HCT116 (cell line): Measurements from ENCODE around the gene TMEM266. TPM values are rescaled to one million over a fixed set of nuclear protein-coding genes. Genes with fewer than 3 reads are reported as not detected.

Experiments
- ATAC-seq: fragments of 200-7000 bp; cut with Tn5 transposase; 2 replicates; pipeline ENCODE4 v1.9.1; 2020; ENCODE audit warnings: mild to moderate bottlenecking, moderate library complexity
- BruUV-seq: library from RNA; stranded (reverse); fragments of 400-500 nt; replicated peaks from 2 replicates; lab custom pipeline; 2021; lab: Mats Ljungman, UMichigan
- CTCF ChIA-PET: fragments of 300-600 bp; sonication (Branson Sonifier 250); formaldehyde crosslinking; loops from one replicate; lab custom pipeline; 2021; ENCODE audit warnings: antibody characterized with exemption; lab: Charles Lee
- POLR2A ChIA-PET: fragments of 300-600, 350-600 bp; sonication (Branson Sonifier 250); formaldehyde crosslinking; loops from one replicate; lab custom pipeline; 2021; ENCODE audit warnings: antibody characterized with exemption; lab: Charles Lee
- RAD21 ChIA-PET, 2 experiments: fragments of 300-600 bp; sonication (Branson Sonifier 250); formaldehyde crosslinking; loops; one replicate each; lab custom pipeline; 2023; ENCODE audit warnings: low total read pairs in 2 of 2; ENCODE audit not compliant: uncharacterized antibody in 2 of 2, unreplicated experiment in 2 of 2, low non-redundant PET in 1 of 2; lab: Charles Lee
- DNase-seq: peaks from one replicate; pipeline ENCODE4 v3.0.0-alpha.2; 2010; ENCODE audit warnings: low read depth, low spot score
- H2AFZ ChIP-seq: fragments of 200-600 bp; shearing (Covaris generic), sonication (generic); 2 replicates; pipeline ENCODE4 v1.6.1; 2017; ENCODE audit warnings: low read depth, mixed run types, mixed read lengths, antibody characterized with exemption, low read length; ENCODE audit not compliant: poor library complexity, severe bottlenecking
- H3K27ac ChIP-seq: 2 replicates; pipeline ENCODE4 v1.5.1; 2012; ENCODE audit warnings: low read depth, low read length
- H3K27me3 ChIP-seq: fragments of 200-600 bp; sonication (generic); 2 replicates; pipeline ENCODE4 v1.6.1; 2016; ENCODE audit warnings: mixed run types, low read length, mixed read lengths; ENCODE audit not compliant: insufficient read depth
- H3K36me3 ChIP-seq, 2 experiments: fragments of 200-500 bp in 1 of 2; fragments of 200-600 bp in 1 of 2; sonication (Bioruptor generic) in 1 of 2; sonication (generic) in 1 of 2; 2 replicates each; pipeline versions ENCODE4 v1.5.1 to v1.6.1; 2014 to 2016; ENCODE audit warnings: low read length in 2 of 2, inconsistent platforms in 1 of 2, mixed read lengths in 1 of 2, mixed run types in 1 of 2; ENCODE audit not compliant: insufficient read depth in 2 of 2, control insufficient read depth in 1 of 2
- H3K4me1 ChIP-seq, 2 experiments: fragments of 200-600 bp in 1 of 2; sonication (generic) in 1 of 2; 2 replicates each; pipeline versions ENCODE4 v1.5.1 to v1.6.1; 2012 to 2017; ENCODE audit warnings: low read length in 2 of 2, inconsistent platforms in 1 of 2, mild to moderate bottlenecking in 1 of 2, mixed read lengths in 1 of 2, mixed run types in 1 of 2, moderate library complexity in 1 of 2; ENCODE audit not compliant: insufficient read depth in 2 of 2, control insufficient read depth in 1 of 2
- H3K4me2 ChIP-seq: fragments of 200-600 bp; sonication (generic); 2 replicates; pipeline ENCODE4 v1.6.1; 2017; ENCODE audit warnings: mixed run types, low read length, mixed read lengths
- H3K4me3 ChIP-seq, 2 experiments: fragments of 200-600 bp in 1 of 2; sonication (generic) in 1 of 2; replicated peaks in 1 of 2; 2 replicates each; pipeline ENCODE4 v1.5.1; 2011 to 2016; ENCODE audit warnings: low read length in 2 of 2, control low read depth in 1 of 2, low read depth in 1 of 2, mild to moderate bottlenecking in 1 of 2, mixed read lengths in 1 of 2, mixed run types in 1 of 2
- H3K79me2 ChIP-seq: fragments of 200-600 bp; sonication (generic); 2 replicates; pipeline ENCODE4 v1.6.1; 2017; ENCODE audit warnings: mild to moderate bottlenecking, mixed run types, low read length, moderate library complexity, mixed read lengths; ENCODE audit not compliant: insufficient read depth
- H3K9ac ChIP-seq: fragments of 200-600 bp; sonication (generic); 2 replicates; pipeline ENCODE4 v1.6.1; 2016; ENCODE audit warnings: low read length, mixed read lengths
- H3K9me2 ChIP-seq: fragments of 200-600 bp; sonication (generic), shearing (Covaris generic); 2 replicates; pipeline ENCODE4 v1.6.1; 2017; ENCODE audit warnings: mixed run types, mild to moderate bottlenecking, moderate library complexity; ENCODE audit not compliant: insufficient read depth
- H3K9me3 ChIP-seq, 2 experiments: fragments of 200-500 bp in 1 of 2; fragments of 200-600 bp in 1 of 2; sonication (Bioruptor generic) in 1 of 2; sonication (generic) in 1 of 2; 2 replicates each; pipeline ENCODE4 v1.6.1; 2014 to 2017; ENCODE audit warnings: low read length in 2 of 2, mixed read lengths in 2 of 2, inconsistent platforms in 1 of 2, low read depth in 1 of 2, mild to moderate bottlenecking in 1 of 2, mixed run types in 1 of 2, moderate library complexity in 1 of 2; ENCODE audit not compliant: control insufficient read depth in 1 of 2, insufficient read depth in 1 of 2
- H4K20me1 ChIP-seq: fragments of 200-600 bp; sonication (generic), shearing (Covaris generic); 2 replicates; pipeline ENCODE4 v1.6.1; 2017; ENCODE audit warnings: mixed run types, mild to moderate bottlenecking, moderate library complexity; ENCODE audit not compliant: insufficient read depth
- CEBPB ChIP-seq: IDR thresholded peaks from 2 replicates; pipeline ENCODE4 v1.6.1; 2012; ENCODE audit warnings: low read depth
- ELF1 ChIP-seq: IDR thresholded peaks from 2 replicates; pipeline ENCODE4 v1.6.1; 2012; ENCODE audit warnings: low read depth, borderline replicate concordance
- EZH2 ChIP-seq: fragments of 200-600 bp; sonication (generic); IDR thresholded peaks from 2 replicates; pipeline ENCODE4 v1.6.1; 2017; ENCODE audit warnings: antibody characterized with exemption, mixed run types
- JUND ChIP-seq: IDR thresholded peaks from 2 replicates; pipeline ENCODE4 v1.6.1; 2012
- SIN3A ChIP-seq: IDR thresholded peaks from 2 replicates; pipeline ENCODE4 v1.6.1; 2012; ENCODE audit warnings: low read depth
- SRF ChIP-seq: IDR thresholded peaks from 2 replicates; pipeline ENCODE4 v1.6.1; 2012; ENCODE audit warnings: low read depth
- intact Hi-C: fragments of 100-400 bp; cut with micrococcal nuclease; formaldehyde crosslinking; loops from 2 replicates; pipeline ENCODE4 v1.10.0; 2022
- total RNA-seq: library from RNA; stranded (reverse); gene quantifications from one replicate; pipeline ENCODE4 v1.2.1, GENCODE V29; 2021; ENCODE audit not compliant: unreplicated experiment
- TF ChIP-seq, protein P1 (sequence below): IDR thresholded peaks from 2 replicates; pipeline ENCODE4 v1.6.1; 2012
- TF ChIP-seq, protein P2 (sequence below): IDR thresholded peaks from 2 replicates; pipeline ENCODE4 v1.6.1; 2012
- TF ChIP-seq, protein P3 (sequence below): IDR thresholded peaks from 2 replicates; pipeline ENCODE4 v1.6.1; 2011; ENCODE audit warnings: mild to moderate bottlenecking, low read length, moderate library complexity; ENCODE audit not compliant: insufficient replicate concordance; ENCODE audit errors: extremely low read depth

The TMEM266 gene
- total RNA-seq, 1 experiment from 2014 or later, result 0.91 TPM

DNA sequence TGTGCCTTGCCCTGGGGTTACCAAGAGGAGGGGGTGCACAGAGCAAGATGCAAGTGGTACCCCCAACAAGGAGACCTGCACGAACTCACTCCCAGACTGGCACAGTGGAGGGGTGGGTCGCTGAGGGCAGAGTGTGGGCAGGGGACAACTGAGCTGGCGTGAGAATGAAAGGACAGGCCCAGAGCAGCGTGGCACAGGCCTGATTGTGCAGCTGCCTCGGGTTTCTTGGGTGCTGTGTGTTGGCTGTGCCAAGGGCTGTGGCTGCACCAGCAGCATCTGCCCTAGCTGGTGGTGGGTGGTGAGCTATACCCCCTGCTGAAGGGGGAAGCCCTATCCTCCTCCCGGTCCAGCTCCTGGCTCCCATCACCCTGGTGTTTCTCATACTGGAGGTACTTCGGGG lies 92.4 kb downstream of the TMEM266 start:
- H4K20me1 ChIP-seq, result no peaks in the 10 kb centered on the region
- no peaks in the 10 kb centered on the region for H3K79me2 ChIP-seq
- BruUV-seq, result no TSS peak
- ChIA-PET RAD21 (no interaction called here), POLR2A (no interaction called here), CTCF (interaction anchor here (1.2 to 1.9 kb wide), 3 partner anchors 11 to 342 kb away, joined by 3 to 8 read pairs (median 4); no protein-coding TSS in a partner anchor)
- H3K4me2 ChIP-seq, result no peak overlapping the region
- H3K27ac ChIP-seq, result no peak overlapping the region
- H3K4me1 ChIP-seq, result peaks cover 0 to 18% of the 10 kb centered on the region in 2 experiments; a peak in 2 of 4 replicates
- no peak overlapping the region for H3K4me3 ChIP-seq
- DNase-seq (no peak), ATAC-seq (no peak)
- H3K9me2 ChIP-seq, result no peaks in the 10 kb centered on the region
- H2AFZ ChIP-seq, result no peak overlapping the region
- no peak overlapping the region for H3K9ac ChIP-seq
- H3K9me3 ChIP-seq, result no peaks in the 10 kb centered on the region
- no peaks in the 10 kb centered on the region for H3K27me3 ChIP-seq
- no peaks in the 10 kb centered on the region for H3K36me3 ChIP-seq
- TF ChIP-seq CEBPB (no peak), EZH2 (no peak), SRF (no peak), ELF1 (no peak), SIN3A (no peak)
- TF ChIP-seq, protein P1, sequence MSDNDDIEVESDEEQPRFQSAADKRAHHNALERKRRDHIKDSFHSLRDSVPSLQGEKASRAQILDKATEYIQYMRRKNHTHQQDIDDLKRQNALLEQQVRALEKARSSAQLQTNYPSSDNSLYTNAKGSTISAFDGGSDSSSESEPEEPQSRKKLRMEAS, result no peak
- TF ChIP-seq, protein P2, sequence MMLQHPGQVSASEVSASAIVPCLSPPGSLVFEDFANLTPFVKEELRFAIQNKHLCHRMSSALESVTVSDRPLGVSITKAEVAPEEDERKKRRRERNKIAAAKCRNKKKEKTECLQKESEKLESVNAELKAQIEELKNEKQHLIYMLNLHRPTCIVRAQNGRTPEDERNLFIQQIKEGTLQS, result no peak
- intact Hi-C loops, result no loop called here

DNA sequence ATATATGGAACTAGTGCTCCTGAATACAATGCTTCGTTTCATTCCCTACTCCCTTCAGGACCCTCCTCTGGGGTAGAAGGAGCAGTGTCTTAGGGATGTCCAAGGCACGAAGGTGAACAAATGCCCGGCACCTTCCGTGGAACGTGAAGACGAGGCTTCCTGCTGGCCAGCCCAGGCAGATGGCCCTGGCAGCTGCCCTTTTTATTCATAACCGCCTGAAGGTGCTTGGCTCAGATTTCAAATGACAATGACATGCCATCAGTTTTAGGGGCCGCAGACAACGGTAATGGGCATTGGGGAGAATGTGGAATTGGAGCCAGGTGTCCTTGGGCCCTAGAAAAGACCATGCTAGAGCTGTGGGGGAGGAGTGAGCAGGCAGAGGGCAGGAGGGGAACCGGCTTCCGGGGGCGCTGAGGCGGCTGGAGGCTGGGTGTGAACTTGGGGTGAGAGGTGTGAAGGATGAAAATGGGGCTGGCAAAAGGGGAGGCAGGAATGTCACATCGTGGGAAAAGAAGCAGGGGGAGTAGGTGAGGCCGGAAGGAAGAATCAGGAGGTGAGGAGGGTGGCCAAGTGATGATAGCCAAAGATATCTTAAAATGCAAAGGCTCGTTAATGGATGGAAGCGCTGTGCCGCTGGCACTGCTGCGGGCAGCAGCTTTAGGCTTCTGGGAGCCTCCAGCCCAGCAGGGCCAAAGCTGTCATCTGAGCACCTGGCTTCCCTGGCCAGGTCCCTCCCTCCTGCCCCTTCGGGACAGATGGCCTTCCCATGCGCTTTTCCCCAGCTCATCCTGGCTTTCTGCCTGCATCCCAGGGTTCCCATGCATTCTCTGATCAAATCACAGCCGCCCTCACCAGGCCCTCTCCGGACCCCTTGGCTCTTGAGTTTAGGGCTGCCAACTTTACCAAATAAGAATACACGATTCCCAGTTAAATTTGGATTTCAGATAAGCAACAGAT lies 93.7 kb downstream of the TMEM266 start:
- Histone ChIP-seq H3K9me2 (no peaks in the 10 kb centered on the region), H3K4me3 (no peak overlapping the region), H3K9ac (no peak overlapping the region), H3K27ac (no peak overlapping the region), H3K79me2 (no peaks in the 10 kb centered on the region), H3K9me3 (no peaks in the 10 kb centered on the region), H3K27me3 (no peaks in the 10 kb centered on the region), H3K36me3 (no peaks in the 10 kb centered on the region), H3K4me2 (no peak overlapping the region), H4K20me1 (no peaks in the 10 kb centered on the region), H3K4me1 (peaks cover 0 to 13% of the 10 kb centered on the region in 2 experiments; a peak in 2 of 4 replicates), H2AFZ (no peak overlapping the region)
- no peak for DNase-seq
- POLR2A ChIA-PET, result no interaction called here
- TF ChIP-seq, protein P1, result no peak
- TF ChIP-seq JUND, result no peak
- TF ChIP-seq, protein P3, sequence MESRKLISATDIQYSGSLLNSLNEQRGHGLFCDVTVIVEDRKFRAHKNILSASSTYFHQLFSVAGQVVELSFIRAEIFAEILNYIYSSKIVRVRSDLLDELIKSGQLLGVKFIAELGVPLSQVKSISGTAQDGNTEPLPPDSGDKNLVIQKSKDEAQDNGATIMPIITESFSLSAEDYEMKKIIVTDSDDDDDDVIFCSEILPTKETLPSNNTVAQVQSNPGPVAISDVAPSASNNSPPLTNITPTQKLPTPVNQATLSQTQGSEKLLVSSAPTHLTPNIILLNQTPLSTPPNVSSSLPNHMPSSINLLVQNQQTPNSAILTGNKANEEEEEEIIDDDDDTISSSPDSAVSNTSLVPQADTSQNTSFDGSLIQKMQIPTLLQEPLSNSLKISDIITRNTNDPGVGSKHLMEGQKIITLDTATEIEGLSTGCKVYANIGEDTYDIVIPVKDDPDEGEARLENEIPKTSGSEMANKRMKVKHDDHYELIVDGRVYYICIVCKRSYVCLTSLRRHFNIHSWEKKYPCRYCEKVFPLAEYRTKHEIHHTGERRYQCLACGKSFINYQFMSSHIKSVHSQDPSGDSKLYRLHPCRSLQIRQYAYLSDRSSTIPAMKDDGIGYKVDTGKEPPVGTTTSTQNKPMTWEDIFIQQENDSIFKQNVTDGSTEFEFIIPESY, result no peak
- CTCF ChIA-PET, result interaction anchor here (1.4 to 1.8 kb wide), 2 partner anchors 14 to 344 kb away, joined by 4 to 6 read pairs; no protein-coding TSS in a partner anchor
- intact Hi-C loops, result no loop called here
- RAD21 ChIA-PET, result no interaction called here
- ATAC-seq, result no peak
- BruUV-seq, result no TSS peak
